ENCODE data around the gene VSTM2B. TPM values are rescaled to one million over a fixed set of nuclear protein-coding genes. Genes with fewer than 3 reads are reported as not detected.

The VSTM2B gene
- total and polyA plus RNA-seq, 2 of the 13 experiments (the other 11 are each of a cell fraction or from before 2014, with no cell fraction given): not detected

- no peak for TF ChIP-seq ZNF260 (CRISPR knock-in tag; IDR thresholded peaks at IDR 0.05; ENCODE audit: borderline replicate concordance, low read depth)
- no peak for TF ChIP-seq AGO1 (IDR thresholded peaks at IDR 0.05; ENCODE audit: low read depth, low read length, poor library complexity, severe bottlenecking)
- no peak for TF ChIP-seq SAFB2 (CRISPR knock-in tag; IDR thresholded peaks at IDR 0.05; ENCODE audit: borderline replicate concordance, low read depth)
- no peak for TF ChIP-seq ZNF670 (CRISPR knock-in tag; IDR thresholded peaks at IDR 0.05; ENCODE audit: borderline replicate concordance)
- TF ChIP-seq ZNF639 (CRISPR knock-in tag; conservative IDR thresholded peaks at IDR 0.05): no peak
- TF ChIP-seq ZNF574 (CRISPR knock-in tag; IDR thresholded peaks at IDR 0.05): no peak
- TF ChIP-seq PHF5A (CRISPR knock-in tag; IDR thresholded peaks at IDR 0.05; ENCODE audit: low read depth, unreplicated experiment): no peak
Measured at GRCh38 chr19:29537181-29537580, 11.4 kb downstream of the VSTM2B start (continued).

- BruUV-seq (replicated peaks): no TSS peak
- ATAC-seq (no peak), FAIRE-seq (no peak), DNase-seq (ENCODE audit: low spot score) (no peak)
- H3K9me3 ChIP-seq (ENCODE audit: low read length): no peaks in the 10 kb centered on the region
- no peaks in the 10 kb centered on the region for H4K20me1 ChIP-seq (ENCODE audit: insufficient read depth, low read length)
- no peaks in the 10 kb centered on the region for H3K27me3 ChIP-seq (ENCODE audit: control insufficient read depth in 1 of 2, insufficient read depth in 2 of 2, low read length in 2 of 2)
- intact Hi-C loops (cut with micrococcal nuclease; ENCODE audit: unreplicated experiment): no loop called here
- WGBS (ENCODE audit: low lambda C conversion rate): 30% methylated on average over 8 of the region's 11 CpGs
- ChIA-PET CTCF (ENCODE audit: low intra/inter-chr PET ratio, low total read pairs) (no interaction called here), POLR2A (no interaction called here)
- in situ Hi-C loops (cut with HindIII; ENCODE audit: extremely low pct_ligation_motif_present, low pct_unique_long_range_greater_than_20kb): no loop called here
- no peak overlapping the region for H3K4me2 ChIP-seq (ENCODE audit: low read depth, low read length)
- no peaks in the 10 kb centered on the region for H3K4me1 ChIP-seq (ENCODE audit: insufficient read depth, low read length)
- no peaks in the 10 kb centered on the region for H3K79me2 ChIP-seq (ENCODE audit: insufficient read depth, low read length)
- H2AFZ ChIP-seq (ENCODE audit: low read length): no peak overlapping the region
- H3K27ac ChIP-seq (ENCODE audit: extremely low read length, insufficient read depth, low read length): no peak overlapping the region
- no peak overlapping the region for H3K9ac ChIP-seq (ENCODE audit: insufficient read depth, low read depth, low read length)
- H3K36me3 ChIP-seq (replicated peaks in 1 of 2; ENCODE audit: control insufficient read depth in 1 of 2, insufficient read depth in 2 of 2, low read length in 2 of 2): no peaks in the 10 kb centered on the region
- no peak overlapping the region for H3K4me3 ChIP-seq (replicated peaks in 1 of 3; ENCODE audit: insufficient read depth in 1 of 3, low read depth in 2 of 3, low read length in 3 of 3)
- TF ChIP-seq NFYC (CRISPR knock-in tag; IDR thresholded peaks at IDR 0.05) (no peak), NPAS2 (CRISPR knock-in tag; IDR thresholded peaks at IDR 0.05; ENCODE audit: borderline replicate concordance) (no peak), PATZ1 (CRISPR knock-in tag; IDR thresholded peaks at IDR 0.05) (no peak), TBX3 (IDR thresholded peaks at IDR 0.05; ENCODE audit: borderline replicate concordance) (no peak)
Measured at GRCh38 chr19:29537601-29538000, 11.8 kb downstream of the VSTM2B start.
